HK-2 (cell line): ENCODE data around the gene PTGES3L.
A peak's percentile ranks its signal among the peaks of the same experiment; 100 is the strongest.
"Not testable (repeated sequence)": the region's sequence is repeated elsewhere in the genome, so short reads cannot be mapped to it uniquely, and the experiment has no call there.

Experiments
- DNase-seq: peaks from one replicate; pipeline ENCODE4 v3.0.0-alpha.2; 2018; ENCODE audit not compliant: unreplicated experiment

The PTGES3L gene

GRCh38 chr17:42980274-42980765 lies 440 bp upstream of the PTGES3L start, which contains the start of gene RUNDC1:
TSS of gene RUNDC1 (plus strand) at chr17:42980565. CDS start at chr17:42980577, 12 bp downstream.
- peak; percentile 89 for DNase-seq

GRCh38 chr17:42975701-42976100 lies 4.2 kb downstream of the PTGES3L start:
- DNase-seq, result not testable (repeated sequence)

- no peak for DNase-seq
Observed at GRCh38 chr17:42975265-42975664, 4.6 kb downstream of the PTGES3L start.

- DNase-seq, result not testable (repeated sequence)
Observed at GRCh38 chr17:42973323-42973722, 6.6 kb downstream of the PTGES3L start.

GRCh38 chr17:42971589-42971988 lies 8.3 kb downstream of the PTGES3L start:
- DNase-seq, result no peak

GRCh38 chr17:42969001-42969581 lies 10.8 kb downstream of the PTGES3L start:
- DNase-seq, result no peak

- no peak for DNase-seq
Observed at GRCh38 chr17:42967925-42968324, 12.0 kb downstream of the PTGES3L start.

GRCh38 chr17:42964161-42964932 lies 15.5 kb downstream of the PTGES3L start, which contains the start of gene AARSD1:
TSS of gene AARSD1 (minus strand) at chr17:42964454. CDS start at chr17:42964440, 14 bp downstream.
- DNase-seq, result peak; percentile 88

- no peak for DNase-seq
Observed at GRCh38 chr17:42953669-42954068, 26.2 kb downstream of the PTGES3L start.

GRCh38 chr17:42950044-42950783 lies 29.7 kb downstream of the PTGES3L start:
- no peak for DNase-seq

- no peak for DNase-seq
Observed at GRCh38 chr17:42946812-42947211, 33.1 kb downstream of the PTGES3L start.

- DNase-seq, result no peak
Observed at GRCh38 chr17:42944211-42944610, 35.7 kb downstream of the PTGES3L start.

GRCh38 chr17:42937712-42938596 lies 41.9 kb downstream of the PTGES3L start:
- DNase-seq, result peak; percentile 34

- no peak for DNase-seq
Observed at GRCh38 chr17:42929497-42929844, 50.4 kb downstream of the PTGES3L start.

GRCh38 chr17:42928714-42929496 lies 51.0 kb downstream of the PTGES3L start:
- peak; percentile 24 for DNase-seq

GRCh38 chr17:42924891-42925290 lies 55.0 kb downstream of the PTGES3L start:
- DNase-seq, result no peak

- not testable (repeated sequence) for DNase-seq
Observed at GRCh38 chr17:42923472-42923871, 56.4 kb downstream of the PTGES3L start.

- no peak for DNase-seq
Observed at GRCh38 chr17:42922294-42922693, 57.6 kb downstream of the PTGES3L start.

GRCh38 chr17:42920922-42921321 lies 59.0 kb downstream of the PTGES3L start:
- no peak for DNase-seq

GRCh38 chr17:42920106-42920900 lies 59.6 kb downstream of the PTGES3L start:
- DNase-seq, result no peak
